Measurements from ENCODE around the gene COASY.

- TF ChIP-seq EP300 (IDR thresholded peaks at IDR 0.05; ENCODE audit: low read depth) (no peak), POLR2A (IDR thresholded peaks at IDR 0.05) (no peak)
These were observed 22.9 kb downstream of the COASY start for GRCh38 chr17:42584880-42585279.

Data from transverse colon (tissue), 1 donor.